RWPE2 (cell line): Measurements from ENCODE around the gene CMIP.

Experiments used
- ATAC-seq: fragments of 200-7000 bp; cut with Tn5 transposase; 3 replicates; pipeline ENCODE4 v1.9.1; 2021; ENCODE audit warnings: low read depth
- DNase-seq: peaks from one replicate; pipeline ENCODE4 v3.0.0-alpha.2; 2020; ENCODE audit warnings: low spot score
- H3K27ac ChIP-seq: fragments of 450-650 bp; 2 replicates; pipeline ENCODE4 v1.5.1; 2017; ENCODE audit warnings: mild to moderate bottlenecking; ENCODE audit not compliant: poor library complexity, severe bottlenecking
- H3K27me3 ChIP-seq: fragments of 250-450 bp; sonication (Bioruptor Pico); 2 replicates; pipeline ENCODE4 v1.5.1; 2021; ENCODE audit warnings: mild to moderate bottlenecking, moderate library complexity; ENCODE audit not compliant: insufficient read depth, poor library complexity, severe bottlenecking
- H3K36me3 ChIP-seq: fragments of 250-450 bp; sonication (Bioruptor Pico); 2 replicates; pipeline ENCODE4 v1.5.1; 2020; ENCODE audit warnings: low read depth, mild to moderate bottlenecking, moderate library complexity
- H3K4me1 ChIP-seq: fragments of 250-450 bp; sonication (Bioruptor Pico); 2 replicates; pipeline ENCODE4 v1.5.1; 2021; ENCODE audit warnings: mild to moderate bottlenecking, moderate library complexity; ENCODE audit not compliant: insufficient read depth, poor library complexity, severe bottlenecking
- H3K4me3 ChIP-seq: fragments of 250-450 bp; sonication (Bioruptor Pico); 2 replicates; pipeline ENCODE4 v1.5.1; 2021; ENCODE audit warnings: mild to moderate bottlenecking, moderate library complexity; ENCODE audit not compliant: severe bottlenecking
- H3K9me3 ChIP-seq: fragments of 250-450 bp; sonication (Bioruptor Pico); 2 replicates; pipeline ENCODE4 v1.5.1; 2021; ENCODE audit warnings: mild to moderate bottlenecking, moderate library complexity; ENCODE audit not compliant: severe bottlenecking
- TF ChIP-seq, protein P1 (sequence below): fragments of 450-650 bp; IDR thresholded peaks from one replicate; pipeline ENCODE4 v1.5.1; 2017; ENCODE audit warnings: mild to moderate bottlenecking, moderate library complexity; ENCODE audit not compliant: poor library complexity, severe bottlenecking

Gene CMIP

DNA sequence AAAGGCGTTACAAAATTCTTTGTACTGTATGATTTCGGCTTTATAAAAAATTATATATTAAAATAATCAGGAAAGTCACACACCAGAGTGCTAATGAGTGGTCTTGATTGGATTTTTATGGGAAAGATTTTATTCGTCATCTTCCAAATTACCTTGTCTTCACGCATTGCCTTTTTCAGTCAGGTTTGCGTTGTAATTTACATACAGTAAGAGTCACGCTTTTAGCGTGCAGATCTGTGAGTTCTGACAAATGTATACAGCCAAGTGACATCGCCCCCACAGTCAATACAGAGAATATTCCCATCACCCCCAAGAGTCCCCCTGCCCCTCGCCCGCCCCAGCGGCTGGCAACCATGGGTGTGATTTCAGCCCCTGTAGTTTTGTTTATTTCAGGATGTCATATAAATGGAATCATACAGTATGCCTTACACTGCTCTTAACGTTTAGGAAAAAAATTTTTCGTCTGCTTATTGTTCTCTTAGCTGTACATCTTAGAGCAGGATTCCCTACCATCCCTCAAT, 157.7 kb downstream of the CMIP start:
- no peak for DNase-seq
- H3K27me3 ChIP-seq = no peaks in the 10 kb centered on the region
- H3K9me3 ChIP-seq = no peaks in the 10 kb centered on the region
- ATAC-seq = no peak
- H3K27ac ChIP-seq = peak overlapping the region; percentile 77
- H3K4me1 ChIP-seq = peaks cover 59% of the 10 kb centered on the region
- peaks cover 17% of the 10 kb centered on the region for H3K36me3 ChIP-seq
- H3K4me3 ChIP-seq = no peak overlapping the region
- TF ChIP-seq, protein P1, sequence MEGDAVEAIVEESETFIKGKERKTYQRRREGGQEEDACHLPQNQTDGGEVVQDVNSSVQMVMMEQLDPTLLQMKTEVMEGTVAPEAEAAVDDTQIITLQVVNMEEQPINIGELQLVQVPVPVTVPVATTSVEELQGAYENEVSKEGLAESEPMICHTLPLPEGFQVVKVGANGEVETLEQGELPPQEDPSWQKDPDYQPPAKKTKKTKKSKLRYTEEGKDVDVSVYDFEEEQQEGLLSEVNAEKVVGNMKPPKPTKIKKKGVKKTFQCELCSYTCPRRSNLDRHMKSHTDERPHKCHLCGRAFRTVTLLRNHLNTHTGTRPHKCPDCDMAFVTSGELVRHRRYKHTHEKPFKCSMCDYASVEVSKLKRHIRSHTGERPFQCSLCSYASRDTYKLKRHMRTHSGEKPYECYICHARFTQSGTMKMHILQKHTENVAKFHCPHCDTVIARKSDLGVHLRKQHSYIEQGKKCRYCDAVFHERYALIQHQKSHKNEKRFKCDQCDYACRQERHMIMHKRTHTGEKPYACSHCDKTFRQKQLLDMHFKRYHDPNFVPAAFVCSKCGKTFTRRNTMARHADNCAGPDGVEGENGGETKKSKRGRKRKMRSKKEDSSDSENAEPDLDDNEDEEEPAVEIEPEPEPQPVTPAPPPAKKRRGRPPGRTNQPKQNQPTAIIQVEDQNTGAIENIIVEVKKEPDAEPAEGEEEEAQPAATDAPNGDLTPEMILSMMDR = no peak

DNA sequence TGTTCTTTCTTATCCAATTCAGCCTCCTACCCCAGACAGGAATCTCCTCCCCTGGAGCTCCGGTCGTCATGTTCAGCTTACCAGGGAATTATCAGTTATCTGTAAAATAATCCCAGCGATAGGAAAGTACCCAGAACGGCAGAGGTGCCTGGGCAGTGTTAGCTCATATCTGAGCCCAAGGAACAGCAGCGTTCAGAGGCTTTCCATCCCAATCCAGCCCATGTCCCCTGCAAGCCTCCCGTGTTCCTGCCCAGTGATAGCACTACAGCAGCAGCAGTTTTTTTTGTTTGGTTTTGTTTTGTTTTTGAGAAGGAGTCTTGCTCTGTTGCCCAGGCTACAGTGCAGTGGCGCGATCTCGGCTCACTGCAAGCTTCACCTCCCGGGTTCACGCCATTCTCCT, 158.2 kb downstream of the CMIP start:
- Histone ChIP-seq H3K27ac (peak overlapping the region; percentile 77), H3K4me1 (peaks cover 59% of the 10 kb centered on the region), H3K9me3 (no peaks in the 10 kb centered on the region), H3K27me3 (no peaks in the 10 kb centered on the region), H3K36me3 (peaks cover 22% of the 10 kb centered on the region), H3K4me3 (no peak overlapping the region)
- DNase-seq (no peak), ATAC-seq (no peak)
- TF ChIP-seq, protein P1 = no peak

DNA sequence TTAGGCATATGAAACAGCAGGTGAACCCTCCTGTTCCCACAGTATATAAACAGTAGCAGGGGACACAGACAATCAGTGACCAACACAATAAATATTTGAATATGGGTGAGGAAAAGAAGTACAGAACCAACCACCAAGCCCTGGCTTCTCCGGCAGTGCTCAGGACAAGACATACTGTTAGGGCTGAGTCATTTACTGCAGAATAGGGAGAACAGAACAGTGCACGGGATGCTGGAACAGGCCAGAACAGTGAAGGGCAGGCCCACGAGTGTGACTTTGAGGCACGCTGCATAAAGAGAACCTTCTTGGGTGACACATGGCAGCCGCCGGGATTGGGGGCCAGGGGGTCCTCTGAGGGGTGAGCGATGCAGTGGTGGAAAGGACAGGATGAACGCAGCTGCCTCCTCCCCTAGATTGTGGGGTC, 160.4 kb downstream of the CMIP start:
- H3K27me3 ChIP-seq = no peaks in the 10 kb centered on the region
- peak overlapping the region; percentile 77 for H3K27ac ChIP-seq
- no peaks in the 10 kb centered on the region for H3K9me3 ChIP-seq
- TF ChIP-seq, protein P1 = no peak
- H3K4me1 ChIP-seq = peaks cover 41% of the 10 kb centered on the region
- no peak overlapping the region for H3K4me3 ChIP-seq
- H3K36me3 ChIP-seq = peaks cover 41% of the 10 kb centered on the region
- peak; percentile 88 for ATAC-seq
- no peak for DNase-seq

DNA sequence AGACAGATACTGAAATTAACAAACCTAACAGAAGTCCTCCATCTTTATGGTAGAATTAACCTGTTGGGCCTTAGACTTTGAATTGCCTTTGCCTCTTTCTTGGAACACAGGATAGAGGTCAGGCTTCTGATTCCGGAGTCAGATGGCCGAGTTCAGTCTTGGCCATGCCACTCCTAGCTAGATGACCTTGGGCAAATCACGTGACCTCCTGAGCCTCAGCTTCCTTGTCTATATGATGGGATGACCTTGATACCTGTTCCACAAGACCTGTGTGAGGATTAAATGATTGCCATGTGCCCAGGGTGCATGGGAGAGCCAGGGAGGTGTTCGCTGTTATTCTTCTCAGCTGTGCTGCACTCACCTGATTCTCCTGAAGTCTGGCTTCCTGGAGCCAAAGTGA, 161.4 kb downstream of the CMIP start:
- Histone ChIP-seq H3K27ac (no peak overlapping the region), H3K36me3 (peaks cover 50% of the 10 kb centered on the region), H3K9me3 (no peaks in the 10 kb centered on the region), H3K4me1 (peaks cover 30% of the 10 kb centered on the region), H3K4me3 (no peak overlapping the region), H3K27me3 (no peaks in the 10 kb centered on the region)
- ATAC-seq (no peak), DNase-seq (no peak)
- TF ChIP-seq, protein P1 = no peak

DNA sequence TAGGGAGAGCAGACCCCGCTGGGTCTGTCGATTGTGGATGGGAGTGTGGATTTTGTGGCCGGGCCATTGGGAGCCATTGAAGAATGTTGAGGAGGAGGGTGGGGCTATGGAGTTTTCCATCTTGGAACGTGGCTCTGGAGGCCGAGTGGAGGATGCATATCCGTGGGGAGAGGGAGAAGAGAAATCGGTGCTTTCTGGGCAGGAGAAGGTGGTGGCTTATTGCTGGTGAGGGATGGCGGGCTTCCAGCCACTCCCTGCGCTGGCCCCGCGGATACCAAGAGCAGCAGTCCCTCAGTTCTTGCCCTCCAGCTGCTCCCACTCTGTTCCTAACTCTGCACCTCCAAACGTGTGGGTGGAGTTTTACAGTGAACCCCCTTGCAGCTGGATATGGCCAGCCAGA, 162.4 kb downstream of the CMIP start:
- no peak for ATAC-seq
- Histone ChIP-seq H3K4me1 (peaks cover 20% of the 10 kb centered on the region), H3K36me3 (peaks cover 60% of the 10 kb centered on the region)

More for the DNA sequence above, 162.4 kb downstream of the CMIP start:
- no peak overlapping the region for H3K4me3 ChIP-seq
- no peak overlapping the region for H3K27ac ChIP-seq
- DNase-seq = no peak
- H3K27me3 ChIP-seq = no peaks in the 10 kb centered on the region
- H3K9me3 ChIP-seq = no peaks in the 10 kb centered on the region
- TF ChIP-seq, protein P1 = no peak
